Liver (tissue), 3 donors: ENCODE data around the gene CMTM6.

Experiments used
- FOXA1 ChIP-seq: IDR thresholded peaks from 2 replicates; pipeline ENCODE4 v1.6.1; 2016; ENCODE audit warnings: antibody characterized with exemption
- JUND ChIP-seq, 2 donors: IDR thresholded peaks; 2 replicates each; pipeline ENCODE4 v1.6.1; 2016; ENCODE audit warnings: antibody characterized with exemption in 2 of 2
- TF ChIP-seq, protein P1 (sequence below): fragments of 150-350 bp; IDR thresholded peaks from 2 replicates; pipeline ENCODE4 v1.5.1; 2017; ENCODE audit warnings: improper control_type of control experiment, low read depth, low read length; ENCODE audit not compliant: missing input control
- TF ChIP-seq, protein P2 (sequence below): IDR thresholded peaks from 2 replicates; pipeline ENCODE4 v1.6.1; 2016; ENCODE audit warnings: antibody characterized with exemption
- TF ChIP-seq, protein P3 (sequence below): IDR thresholded peaks from 2 replicates; pipeline ENCODE4 v1.6.1; 2016; ENCODE audit warnings: antibody characterized with exemption, mild to moderate bottlenecking
- TF ChIP-seq, protein P4 (sequence below): IDR thresholded peaks from 2 replicates; pipeline ENCODE4 v1.6.1; 2016; ENCODE audit warnings: antibody characterized with exemption
- donor health status: healthy.
- donor health status: healthy.

DNA sequence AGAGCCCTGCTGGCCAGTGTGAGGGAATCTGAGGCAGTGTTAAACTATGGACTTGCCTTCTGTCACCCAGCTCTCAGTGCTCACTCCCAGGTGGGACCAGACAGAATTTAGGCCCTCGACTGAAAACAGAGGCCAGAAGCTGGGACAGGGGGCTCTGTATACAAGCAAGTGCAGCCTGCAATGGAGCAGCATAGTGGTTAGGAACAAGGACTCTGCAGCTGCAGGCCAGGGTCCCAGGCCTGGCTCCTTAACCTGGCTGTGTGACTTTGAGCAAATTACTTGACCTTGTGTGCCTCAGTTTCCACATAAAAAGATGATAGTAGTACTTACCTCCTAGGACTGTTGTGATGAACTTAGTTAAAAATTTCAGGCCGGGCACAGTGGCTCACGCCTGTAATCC is 71.2 kb downstream of the CMTM6 start:
- TF ChIP-seq, protein P1, sequence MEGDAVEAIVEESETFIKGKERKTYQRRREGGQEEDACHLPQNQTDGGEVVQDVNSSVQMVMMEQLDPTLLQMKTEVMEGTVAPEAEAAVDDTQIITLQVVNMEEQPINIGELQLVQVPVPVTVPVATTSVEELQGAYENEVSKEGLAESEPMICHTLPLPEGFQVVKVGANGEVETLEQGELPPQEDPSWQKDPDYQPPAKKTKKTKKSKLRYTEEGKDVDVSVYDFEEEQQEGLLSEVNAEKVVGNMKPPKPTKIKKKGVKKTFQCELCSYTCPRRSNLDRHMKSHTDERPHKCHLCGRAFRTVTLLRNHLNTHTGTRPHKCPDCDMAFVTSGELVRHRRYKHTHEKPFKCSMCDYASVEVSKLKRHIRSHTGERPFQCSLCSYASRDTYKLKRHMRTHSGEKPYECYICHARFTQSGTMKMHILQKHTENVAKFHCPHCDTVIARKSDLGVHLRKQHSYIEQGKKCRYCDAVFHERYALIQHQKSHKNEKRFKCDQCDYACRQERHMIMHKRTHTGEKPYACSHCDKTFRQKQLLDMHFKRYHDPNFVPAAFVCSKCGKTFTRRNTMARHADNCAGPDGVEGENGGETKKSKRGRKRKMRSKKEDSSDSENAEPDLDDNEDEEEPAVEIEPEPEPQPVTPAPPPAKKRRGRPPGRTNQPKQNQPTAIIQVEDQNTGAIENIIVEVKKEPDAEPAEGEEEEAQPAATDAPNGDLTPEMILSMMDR = no peak
- TF ChIP-seq, protein P2, sequence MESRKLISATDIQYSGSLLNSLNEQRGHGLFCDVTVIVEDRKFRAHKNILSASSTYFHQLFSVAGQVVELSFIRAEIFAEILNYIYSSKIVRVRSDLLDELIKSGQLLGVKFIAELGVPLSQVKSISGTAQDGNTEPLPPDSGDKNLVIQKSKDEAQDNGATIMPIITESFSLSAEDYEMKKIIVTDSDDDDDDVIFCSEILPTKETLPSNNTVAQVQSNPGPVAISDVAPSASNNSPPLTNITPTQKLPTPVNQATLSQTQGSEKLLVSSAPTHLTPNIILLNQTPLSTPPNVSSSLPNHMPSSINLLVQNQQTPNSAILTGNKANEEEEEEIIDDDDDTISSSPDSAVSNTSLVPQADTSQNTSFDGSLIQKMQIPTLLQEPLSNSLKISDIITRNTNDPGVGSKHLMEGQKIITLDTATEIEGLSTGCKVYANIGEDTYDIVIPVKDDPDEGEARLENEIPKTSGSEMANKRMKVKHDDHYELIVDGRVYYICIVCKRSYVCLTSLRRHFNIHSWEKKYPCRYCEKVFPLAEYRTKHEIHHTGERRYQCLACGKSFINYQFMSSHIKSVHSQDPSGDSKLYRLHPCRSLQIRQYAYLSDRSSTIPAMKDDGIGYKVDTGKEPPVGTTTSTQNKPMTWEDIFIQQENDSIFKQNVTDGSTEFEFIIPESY = no peak
- TF ChIP-seq, protein P3, sequence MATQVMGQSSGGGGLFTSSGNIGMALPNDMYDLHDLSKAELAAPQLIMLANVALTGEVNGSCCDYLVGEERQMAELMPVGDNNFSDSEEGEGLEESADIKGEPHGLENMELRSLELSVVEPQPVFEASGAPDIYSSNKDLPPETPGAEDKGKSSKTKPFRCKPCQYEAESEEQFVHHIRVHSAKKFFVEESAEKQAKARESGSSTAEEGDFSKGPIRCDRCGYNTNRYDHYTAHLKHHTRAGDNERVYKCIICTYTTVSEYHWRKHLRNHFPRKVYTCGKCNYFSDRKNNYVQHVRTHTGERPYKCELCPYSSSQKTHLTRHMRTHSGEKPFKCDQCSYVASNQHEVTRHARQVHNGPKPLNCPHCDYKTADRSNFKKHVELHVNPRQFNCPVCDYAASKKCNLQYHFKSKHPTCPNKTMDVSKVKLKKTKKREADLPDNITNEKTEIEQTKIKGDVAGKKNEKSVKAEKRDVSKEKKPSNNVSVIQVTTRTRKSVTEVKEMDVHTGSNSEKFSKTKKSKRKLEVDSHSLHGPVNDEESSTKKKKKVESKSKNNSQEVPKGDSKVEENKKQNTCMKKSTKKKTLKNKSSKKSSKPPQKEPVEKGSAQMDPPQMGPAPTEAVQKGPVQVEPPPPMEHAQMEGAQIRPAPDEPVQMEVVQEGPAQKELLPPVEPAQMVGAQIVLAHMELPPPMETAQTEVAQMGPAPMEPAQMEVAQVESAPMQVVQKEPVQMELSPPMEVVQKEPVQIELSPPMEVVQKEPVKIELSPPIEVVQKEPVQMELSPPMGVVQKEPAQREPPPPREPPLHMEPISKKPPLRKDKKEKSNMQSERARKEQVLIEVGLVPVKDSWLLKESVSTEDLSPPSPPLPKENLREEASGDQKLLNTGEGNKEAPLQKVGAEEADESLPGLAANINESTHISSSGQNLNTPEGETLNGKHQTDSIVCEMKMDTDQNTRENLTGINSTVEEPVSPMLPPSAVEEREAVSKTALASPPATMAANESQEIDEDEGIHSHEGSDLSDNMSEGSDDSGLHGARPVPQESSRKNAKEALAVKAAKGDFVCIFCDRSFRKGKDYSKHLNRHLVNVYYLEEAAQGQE = no peak
- TF ChIP-seq FOXA1 = no peak
- TF ChIP-seq JUND (IDR thresholded peaks at IDR 0.05) = no peak
- TF ChIP-seq, protein P4, sequence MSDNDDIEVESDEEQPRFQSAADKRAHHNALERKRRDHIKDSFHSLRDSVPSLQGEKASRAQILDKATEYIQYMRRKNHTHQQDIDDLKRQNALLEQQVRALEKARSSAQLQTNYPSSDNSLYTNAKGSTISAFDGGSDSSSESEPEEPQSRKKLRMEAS = no peak
